HAP-1 (cell line): Measurements from ENCODE around the gene SPIRE2.

ENCODE experiments used
- DNase-seq, 2 experiments: peaks; one replicate each; pipeline ENCODE4 v3.0.0-alpha.2; 2016 to 2020; ENCODE audit warnings: low spot score in 2 of 2
- H3K27me3 ChIP-seq: fragments of 250-450 bp; sonication (Bioruptor Pico); 2 replicates; pipeline ENCODE4 v1.5.1; 2020; ENCODE audit warnings: low read depth, mild to moderate bottlenecking, moderate library complexity
- H3K36me3 ChIP-seq: fragments of 250-450 bp; sonication (Bioruptor Pico); replicated peaks from 2 replicates; pipeline ENCODE4 v1.5.1; 2020; ENCODE audit warnings: mild to moderate bottlenecking
- H3K4me1 ChIP-seq: fragments of 250-450 bp; sonication (Bioruptor Pico); 2 replicates; pipeline ENCODE4 v1.5.1; 2020; ENCODE audit warnings: mild to moderate bottlenecking
- H3K4me3 ChIP-seq: fragments of 250-450 bp; sonication (Bioruptor Pico); 2 replicates; pipeline ENCODE4 v1.5.1; 2020; ENCODE audit warnings: mild to moderate bottlenecking, moderate library complexity
- H3K9me3 ChIP-seq: fragments of 250-450 bp; sonication (Bioruptor Pico); 2 replicates; pipeline ENCODE4 v1.5.1; 2020; ENCODE audit warnings: mild to moderate bottlenecking, moderate library complexity
- in situ Hi-C: fragments of 300-500 bp; cut with MboI; formaldehyde crosslinking; loops from 3 replicates; pipeline ENCODE4 v1.14.3; 2020; ENCODE audit warnings: low sequenced_read_pairs, inconsistent platforms, mixed read lengths

SPIRE2 gene

DNA sequence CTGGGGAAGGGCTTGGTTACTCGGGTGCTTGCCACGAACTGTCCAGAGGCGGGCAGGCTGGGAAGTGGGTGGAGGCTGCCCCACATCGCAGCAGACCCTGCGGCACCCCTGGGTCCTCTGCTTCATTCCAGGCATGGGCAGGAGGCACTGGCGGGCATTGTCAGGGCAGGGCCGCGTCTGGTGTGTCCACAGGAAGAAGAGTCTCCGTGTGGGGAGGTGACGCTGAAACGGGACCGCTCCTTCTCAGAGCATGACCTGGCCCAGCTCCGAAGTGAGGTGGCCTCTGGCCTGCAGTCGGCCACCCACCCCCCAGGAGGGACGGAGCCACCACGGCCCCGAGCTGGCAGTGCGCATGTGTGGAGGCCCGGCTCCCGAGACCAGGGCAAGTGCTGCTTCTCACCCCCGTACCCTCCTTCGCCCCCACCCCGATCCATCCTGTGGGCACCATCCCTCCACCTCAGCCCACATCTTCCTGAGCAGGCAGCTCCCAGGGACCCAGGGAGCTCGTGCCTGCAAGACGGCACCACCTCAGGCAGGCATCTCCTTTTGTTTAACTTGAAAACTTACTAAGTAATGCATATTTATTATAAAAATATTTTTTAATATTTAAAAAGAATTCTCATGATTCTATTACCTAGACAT is 30.8 kb downstream of the SPIRE2 start:
- in situ Hi-C loops, result no loop called here
- no peak for DNase-seq
- no peak overlapping the region for H3K4me3 ChIP-seq
- no peaks in the 10 kb centered on the region for H3K4me1 ChIP-seq
- H3K27me3 ChIP-seq, result no peaks in the 10 kb centered on the region
- H3K9me3 ChIP-seq, result no peaks in the 10 kb centered on the region
- peaks cover 6% of the 10 kb centered on the region for H3K36me3 ChIP-seq

DNA sequence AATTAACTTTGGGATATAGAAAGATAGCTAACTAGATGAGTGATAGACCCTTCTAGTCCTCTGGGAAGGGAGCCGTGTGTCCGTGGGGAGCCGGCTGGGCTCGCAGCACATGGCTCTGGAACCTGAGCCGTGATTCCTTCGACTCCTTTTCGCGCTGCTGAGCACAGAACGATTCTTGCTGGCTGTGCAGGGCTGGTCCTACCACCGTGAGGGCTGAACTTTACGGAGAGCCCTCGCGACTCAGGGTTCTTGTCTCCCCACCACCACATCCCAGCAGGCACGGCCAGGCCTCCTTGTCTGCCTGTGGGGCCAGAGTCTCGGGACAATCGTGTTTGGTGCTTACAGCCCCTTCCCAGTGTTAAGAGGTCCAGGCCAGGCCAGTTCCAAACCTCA is 31.3 kb downstream of the SPIRE2 start:
- in situ Hi-C loops, result no loop called here
- no peaks in the 10 kb centered on the region for H3K27me3 ChIP-seq
- H3K36me3 ChIP-seq, result peaks cover 6% of the 10 kb centered on the region
- no peaks in the 10 kb centered on the region for H3K4me1 ChIP-seq
- no peak for DNase-seq
- H3K9me3 ChIP-seq, result no peaks in the 10 kb centered on the region
- H3K4me3 ChIP-seq, result no peak overlapping the region

DNA sequence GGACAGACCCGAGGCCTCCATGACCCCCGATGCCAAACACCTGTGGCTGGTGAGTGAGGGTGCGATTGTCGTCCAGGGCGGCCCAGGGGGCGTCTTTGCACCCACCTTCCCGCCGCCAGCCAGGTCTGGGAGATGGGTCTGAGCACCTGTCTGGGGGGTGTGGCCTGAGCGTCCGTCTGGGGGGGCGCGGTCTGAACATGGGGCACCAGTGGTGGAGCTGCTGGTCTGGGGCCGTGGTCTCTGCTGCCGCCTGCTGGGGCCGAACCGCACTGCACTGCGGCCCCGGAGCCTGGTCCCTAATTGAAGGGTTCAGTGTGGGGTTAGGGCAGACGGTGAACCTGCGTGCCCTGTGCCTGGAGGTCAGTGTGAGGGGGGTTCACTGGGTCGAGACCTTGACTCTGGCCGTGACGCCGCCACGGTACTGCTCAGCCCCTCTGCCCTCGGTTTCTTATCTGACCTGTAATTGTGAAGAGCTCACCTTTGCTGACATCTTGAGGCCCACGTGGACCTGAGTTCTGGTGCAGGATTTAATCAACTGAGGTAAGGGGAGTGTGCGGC is 32.6 kb downstream of the SPIRE2 start:
- peaks cover 6% of the 10 kb centered on the region for H3K36me3 ChIP-seq
- no peaks in the 10 kb centered on the region for H3K9me3 ChIP-seq
- in situ Hi-C loops, result no loop called here
- no peaks in the 10 kb centered on the region for H3K27me3 ChIP-seq
- H3K4me1 ChIP-seq, result no peaks in the 10 kb centered on the region
- DNase-seq, result peak; percentile 40 to 81
- H3K4me3 ChIP-seq, result no peak overlapping the region

DNA sequence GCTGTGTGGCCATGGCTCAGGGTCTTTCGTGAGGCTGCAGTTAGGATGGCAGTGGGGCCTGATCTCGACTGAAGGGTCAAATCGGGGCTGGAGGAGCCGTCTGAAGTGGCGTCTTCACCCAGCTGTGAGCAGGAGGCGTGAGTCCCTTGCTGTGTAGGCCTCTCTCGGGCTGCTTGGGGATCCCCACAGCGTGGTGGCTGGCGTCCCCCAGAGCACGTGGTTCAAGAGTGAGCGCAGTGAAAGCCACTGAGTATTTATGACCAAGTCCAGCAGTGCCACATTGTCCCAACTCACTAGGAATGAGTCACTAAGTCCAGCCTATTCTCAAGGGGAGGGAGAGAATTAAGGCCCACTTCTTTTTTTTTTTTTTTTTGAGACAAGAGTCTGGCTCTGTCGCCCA is 33.4 kb downstream of the SPIRE2 start:
- Histone ChIP-seq H3K36me3 (peaks cover 6% of the 10 kb centered on the region), H3K4me1 (no peaks in the 10 kb centered on the region), H3K27me3 (no peaks in the 10 kb centered on the region), H3K9me3 (no peaks in the 10 kb centered on the region), H3K4me3 (no peak overlapping the region)
- in situ Hi-C loops, result no loop called here
- no peak for DNase-seq

DNA sequence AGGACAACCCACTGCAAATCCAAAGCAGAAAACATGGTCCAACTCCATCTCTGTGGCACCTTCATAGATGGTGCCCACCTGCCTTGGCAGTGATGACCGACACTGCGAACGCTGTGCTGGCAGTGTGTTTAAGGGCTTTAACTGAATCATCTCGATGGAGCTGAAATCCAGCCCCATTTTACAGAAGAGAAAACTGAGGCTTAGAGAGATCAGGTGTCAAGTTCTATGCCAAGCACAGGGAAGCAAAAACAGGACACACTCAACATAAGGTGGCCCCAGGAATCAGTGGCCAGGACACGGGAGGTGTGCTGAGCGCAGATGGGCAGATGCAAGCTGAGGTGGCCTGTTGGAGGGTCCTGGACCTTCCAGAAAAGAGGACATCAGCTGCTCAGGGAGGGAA is 34.5 kb downstream of the SPIRE2 start:
- DNase-seq, result no peak
- in situ Hi-C loops, result no loop called here
- no peaks in the 10 kb centered on the region for H3K27me3 ChIP-seq
- H3K4me1 ChIP-seq, result no peaks in the 10 kb centered on the region
- peaks cover under 1% of the 10 kb centered on the region; the same call in 1 of the 2 replicates for H3K9me3 ChIP-seq
- no peak overlapping the region for H3K4me3 ChIP-seq
- peaks cover 6% of the 10 kb centered on the region for H3K36me3 ChIP-seq

DNA sequence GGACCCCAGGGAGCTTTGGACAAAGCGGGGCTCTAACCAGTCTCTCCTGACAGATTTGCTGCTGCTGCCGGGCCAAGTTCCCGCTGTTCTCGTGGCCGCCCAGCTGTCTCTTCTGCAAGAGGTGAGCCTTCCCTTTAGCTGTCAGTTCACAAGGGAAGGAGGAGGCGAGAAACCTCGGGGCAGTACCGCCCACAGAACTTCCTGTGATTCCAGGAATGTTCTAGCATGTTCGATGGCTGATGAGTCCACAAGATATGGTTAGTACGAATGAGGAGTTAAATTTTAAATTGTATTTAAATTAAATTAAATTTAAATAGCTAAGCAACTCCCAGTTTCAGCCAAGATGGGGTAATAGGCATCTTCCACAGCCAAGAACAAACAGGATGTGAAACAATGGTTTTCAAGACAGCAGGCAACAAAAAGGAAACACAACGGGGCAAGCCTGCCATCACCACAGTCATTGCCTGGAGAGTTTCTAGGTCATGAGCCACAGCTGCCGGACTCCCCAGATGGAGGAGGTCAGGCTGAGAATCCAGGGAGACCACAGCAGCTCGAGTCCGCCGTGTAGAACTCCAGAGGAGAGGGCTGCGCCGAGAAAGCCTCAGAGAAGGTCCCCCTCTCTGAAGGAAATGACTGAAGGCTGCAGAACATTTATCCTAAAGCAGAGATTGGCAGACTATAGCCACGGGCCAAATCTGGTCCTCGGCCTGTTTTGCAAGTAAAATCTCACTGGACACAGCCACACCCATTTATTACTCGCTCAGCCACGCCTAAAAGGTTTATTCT is 35.7 kb downstream of the SPIRE2 start:
- in situ Hi-C loops, result no loop called here
- Histone ChIP-seq H3K9me3 (peaks cover 5% of the 10 kb centered on the region; the same call in 1 of the 2 replicates), H3K36me3 (peaks cover 6% of the 10 kb centered on the region), H3K4me3 (no peak overlapping the region), H3K27me3 (no peaks in the 10 kb centered on the region), H3K4me1 (no peaks in the 10 kb centered on the region)
- no peak for DNase-seq

DNA sequence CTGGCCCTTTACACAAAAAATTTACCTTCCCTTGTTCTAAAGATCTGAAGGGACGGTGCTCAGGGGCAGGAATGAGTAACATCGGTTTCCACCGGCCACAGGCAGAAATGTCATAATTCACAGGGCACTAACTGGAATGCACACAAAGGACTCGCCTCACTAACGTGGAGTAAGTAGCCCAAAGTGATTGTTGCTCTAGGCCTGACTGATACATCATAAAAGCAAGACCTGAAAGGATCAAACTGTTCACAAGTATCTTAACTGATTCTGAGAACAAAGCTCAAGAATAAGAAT is 36.2 kb downstream of the SPIRE2 start:
- in situ Hi-C loops, result no loop called here

DNA sequence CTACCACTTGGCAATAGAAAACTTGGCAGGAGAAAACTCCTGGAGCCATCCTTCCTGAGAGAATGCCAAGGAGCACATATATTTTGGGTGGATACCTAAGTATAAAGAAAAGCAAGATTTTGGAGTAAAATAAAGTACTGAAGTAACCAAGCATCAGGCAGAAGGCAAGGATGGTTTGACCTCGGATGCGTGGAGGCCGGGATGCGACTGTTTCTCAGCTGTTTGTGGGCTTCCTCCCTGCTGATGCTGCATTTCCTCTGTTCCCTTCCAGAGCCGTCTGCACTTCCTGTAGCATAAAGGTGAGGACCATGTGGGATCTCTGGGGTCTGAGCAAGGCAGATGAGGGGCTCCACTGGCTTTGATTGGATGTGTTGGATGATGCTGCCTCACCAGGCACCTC is 39.6 kb downstream of the SPIRE2 start:
- no peak for DNase-seq
- in situ Hi-C loops, result no loop called here
- Histone ChIP-seq H3K9me3 (peaks cover 5% of the 10 kb centered on the region; the same call in 1 of the 2 replicates), H3K27me3 (no peaks in the 10 kb centered on the region), H3K36me3 (no peaks in the 10 kb centered on the region; the same call in 1 of the 2 replicates), H3K4me3 (no peak overlapping the region), H3K4me1 (peaks cover 6% of the 10 kb centered on the region)

More for the DNA sequence above, 36.2 kb downstream of the SPIRE2 start:
- Histone ChIP-seq H3K4me3 (no peak overlapping the region), H3K4me1 (no peaks in the 10 kb centered on the region), H3K36me3 (peaks cover 6% of the 10 kb centered on the region), H3K27me3 (no peaks in the 10 kb centered on the region), H3K9me3 (peaks cover 5% of the 10 kb centered on the region; the same call in 1 of the 2 replicates)
- DNase-seq, result no peak

DNA sequence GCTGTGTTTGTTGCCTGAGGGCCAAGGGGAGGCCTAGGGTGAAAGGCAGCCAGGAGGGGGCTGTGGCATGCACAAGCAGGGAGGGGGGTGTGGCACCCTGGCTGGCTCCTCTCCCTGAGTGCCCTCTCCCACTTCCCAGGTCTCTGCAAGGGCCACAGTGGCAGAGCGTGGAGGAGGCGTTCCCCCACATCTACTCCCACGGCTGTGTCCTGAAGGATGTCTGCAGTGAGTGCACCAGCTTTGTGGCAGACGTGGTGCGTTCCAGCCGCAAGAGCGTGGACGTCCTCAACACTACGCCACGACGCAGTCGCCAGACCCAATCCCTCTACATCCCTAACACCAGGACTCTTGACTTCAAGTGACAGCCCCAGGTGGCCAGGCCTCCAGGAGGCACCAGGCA is 41.6 kb downstream of the SPIRE2 start:
- Histone ChIP-seq H3K9me3 (peaks cover 5% of the 10 kb centered on the region; the same call in 1 of the 2 replicates), H3K27me3 (no peaks in the 10 kb centered on the region), H3K4me1 (peaks cover 11% of the 10 kb centered on the region), H3K36me3 (peaks cover 7% of the 10 kb centered on the region), H3K4me3 (no peak overlapping the region)
- DNase-seq, result no peak
- in situ Hi-C loops, result no loop called here

DNA sequence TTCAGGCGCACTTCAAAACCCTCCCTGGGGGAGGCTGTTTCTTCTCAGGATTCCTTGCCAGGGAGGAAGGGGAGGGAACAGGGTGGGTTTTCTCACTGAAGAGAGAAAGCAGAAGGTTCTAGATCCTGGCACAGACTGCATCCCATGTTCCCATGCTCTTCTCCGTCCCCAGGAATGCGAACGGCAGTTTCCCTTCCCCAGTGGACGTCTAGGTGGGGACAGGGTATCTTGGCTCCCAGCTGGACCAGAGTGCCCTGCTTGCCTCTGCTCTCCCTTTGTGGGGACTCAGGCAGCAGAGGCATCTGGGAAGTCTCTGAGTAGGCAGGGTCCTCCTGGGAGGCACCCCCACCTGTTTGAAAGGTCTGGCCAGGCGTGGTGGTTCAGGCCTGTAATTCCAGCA is 42.2 kb downstream of the SPIRE2 start:
- in situ Hi-C loops, result no loop called here

DNA sequence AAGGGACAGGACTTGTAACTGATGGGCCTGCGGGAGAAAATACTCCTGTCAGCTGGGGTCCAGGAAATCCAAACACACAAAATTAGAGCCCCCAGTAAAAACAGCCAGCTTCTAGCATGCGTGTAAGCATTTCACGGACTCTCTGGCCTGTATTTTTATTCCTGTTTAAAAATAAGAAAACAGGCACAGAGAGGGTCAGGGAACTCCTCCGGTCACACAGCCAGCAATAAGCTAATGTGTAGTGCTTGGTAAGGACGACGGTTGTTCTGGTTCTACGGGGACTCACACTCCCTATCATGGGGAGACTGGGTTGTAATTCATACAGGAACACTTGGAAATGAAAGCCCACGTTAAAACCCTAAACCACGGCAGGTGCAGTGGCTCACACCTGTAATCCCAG is 43.6 kb downstream of the SPIRE2 start:
- Histone ChIP-seq H3K9me3 (peaks cover 5% of the 10 kb centered on the region; the same call in 1 of the 2 replicates), H3K36me3 (peaks cover 19% of the 10 kb centered on the region), H3K4me3 (no peak overlapping the region), H3K4me1 (peaks cover 11% of the 10 kb centered on the region), H3K27me3 (no peaks in the 10 kb centered on the region)
- in situ Hi-C loops, result no loop called here
- DNase-seq, result no peak

More for the DNA sequence above, 42.2 kb downstream of the SPIRE2 start:
- H3K9me3 ChIP-seq, result peaks cover 5% of the 10 kb centered on the region; the same call in 1 of the 2 replicates
- no peak overlapping the region for H3K4me3 ChIP-seq
- H3K36me3 ChIP-seq, result peaks cover 10% of the 10 kb centered on the region
- no peaks in the 10 kb centered on the region for H3K27me3 ChIP-seq
- H3K4me1 ChIP-seq, result peaks cover 11% of the 10 kb centered on the region
- DNase-seq, result no peak

DNA sequence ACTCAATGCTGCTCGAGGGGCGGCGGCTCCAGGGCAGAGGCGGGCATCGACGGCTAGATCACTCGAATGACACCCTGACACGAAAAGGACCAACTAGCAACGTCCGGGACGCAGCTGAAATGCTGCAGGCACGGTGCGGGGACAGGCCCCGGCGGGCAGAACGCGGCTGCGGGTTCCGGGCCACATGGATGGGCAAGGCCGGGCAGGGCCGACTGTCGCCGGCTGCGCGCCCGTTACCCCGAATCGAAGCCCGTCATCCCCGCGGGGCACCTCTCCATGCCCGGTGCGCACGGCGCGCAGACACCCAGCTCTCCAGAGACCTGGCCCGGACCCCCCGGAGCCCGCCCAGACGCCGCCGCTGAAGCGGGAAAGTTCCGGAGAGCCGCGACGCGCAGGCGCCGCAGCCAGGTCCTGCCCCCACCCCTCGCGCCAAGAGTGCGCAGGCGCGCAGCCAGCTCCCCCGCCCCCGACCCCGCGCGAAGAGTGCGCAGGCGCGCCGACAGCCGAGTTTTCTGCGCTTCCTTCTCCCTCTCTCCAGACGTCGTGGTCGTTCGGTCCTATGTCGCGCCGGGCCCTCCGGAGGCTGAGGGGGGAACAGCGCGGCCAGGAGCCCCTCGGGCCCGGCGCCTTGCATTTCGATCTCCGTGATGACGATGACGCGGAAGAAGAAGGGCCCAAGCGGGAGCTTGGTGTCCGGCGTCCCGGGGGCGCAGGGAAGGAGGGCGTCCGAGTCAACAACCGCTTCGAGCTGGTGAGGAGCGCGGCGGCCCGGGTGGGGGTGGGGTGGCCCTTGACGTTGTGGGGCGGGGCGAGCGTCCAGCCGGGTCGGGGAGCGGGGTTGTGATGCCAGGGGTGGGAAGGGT is 45.1 kb downstream of the SPIRE2 start, which contains the start of gene TCF25:
TCF25 (plus strand) TSS at position 484 of the 863 bp plus-strand sequence; CDS start at position 560, 76 bp downstream.
- Histone ChIP-seq H3K36me3 (peaks cover 28% of the 10 kb centered on the region), H3K27me3 (no peaks in the 10 kb centered on the region), H3K9me3 (no peaks in the 10 kb centered on the region), H3K4me3 (peak within 1 kb of the TSS; percentile 95), H3K4me1 (peaks cover 11% of the 10 kb centered on the region)
- DNase-seq, result peak; percentile 84 to 89
- in situ Hi-C loops, result no loop called here

DNA sequence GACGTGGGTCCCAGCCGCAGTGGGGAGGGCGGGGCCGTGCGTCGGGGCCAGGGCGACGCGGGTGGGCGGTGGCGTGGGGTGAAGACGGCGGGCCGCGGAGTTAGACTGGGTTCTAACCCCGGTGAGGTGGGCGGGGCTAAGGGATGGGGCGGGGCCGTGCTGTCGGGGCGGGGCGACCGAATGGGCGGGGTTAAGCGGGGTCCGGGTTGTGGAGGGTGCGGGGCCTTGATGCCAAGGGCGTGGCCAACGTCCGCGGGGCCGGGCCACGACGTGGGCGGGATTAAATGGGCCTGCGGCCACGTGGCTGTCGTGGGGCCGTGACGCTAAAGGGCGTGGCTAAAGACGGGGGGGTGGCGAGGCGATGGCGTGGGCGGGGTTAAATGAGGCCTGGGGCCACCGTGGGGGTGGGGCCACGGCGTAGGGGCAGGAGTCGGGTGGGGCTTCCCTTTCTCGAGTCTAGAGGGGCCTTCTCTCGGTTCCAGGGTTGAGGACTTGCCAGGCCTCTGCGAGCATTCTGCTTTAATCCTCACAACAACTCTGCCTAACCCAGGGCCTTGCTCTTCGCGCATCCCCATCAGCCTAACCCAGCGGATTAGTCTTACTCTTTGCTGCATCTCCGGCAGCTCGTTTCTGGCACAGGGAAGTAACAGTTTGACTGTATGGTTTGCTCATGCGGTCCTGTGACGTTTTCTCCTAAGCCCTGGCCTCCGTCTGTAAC is 45.9 kb downstream of the SPIRE2 start:
- in situ Hi-C loops, result no loop called here
- Histone ChIP-seq H3K36me3 (peaks cover 33% of the 10 kb centered on the region), H3K9me3 (no peaks in the 10 kb centered on the region), H3K27me3 (no peaks in the 10 kb centered on the region), H3K4me3 (peak overlapping the region; percentile 95), H3K4me1 (peaks cover 11% of the 10 kb centered on the region)
- DNase-seq, result peak; percentile 90 to 97
